HG03432 (cell line): ENCODE data around the gene GP1BA.

Experiments
- ATAC-seq: cut with Tn5 transposase; IDR thresholded peaks from one replicate; pipeline ENCODE4 v1.9.1; 2021; ENCODE audit warnings: mild to moderate bottlenecking, moderate library complexity; ENCODE audit not compliant: unreplicated experiment

Gene GP1BA

GRCh38 chr17:4971826-4972225 lies 39.7 kb downstream of the GP1BA start:
- ATAC-seq, result no peak

- no peak for ATAC-seq
Measured at GRCh38 chr17:4972322-4972721, 40.2 kb downstream of the GP1BA start.

GRCh38 chr17:4972752-4973151 lies 40.7 kb downstream of the GP1BA start:
- no peak for ATAC-seq

GRCh38 chr17:4973256-4974114 lies 41.4 kb downstream of the GP1BA start:
- no peak for ATAC-seq

GRCh38 chr17:4974115-4974670 lies 42.1 kb downstream of the GP1BA start:
- ATAC-seq, result no peak

- ATAC-seq, result no peak
Measured at GRCh38 chr17:4978726-4979125, 46.6 kb downstream of the GP1BA start.

GRCh38 chr17:4980644-4981216 lies 48.7 kb downstream of the GP1BA start:
- no peak for ATAC-seq

GRCh38 chr17:4982305-4982704 lies 50.2 kb downstream of the GP1BA start:
- ATAC-seq, result no peak
